ENCODE results near the gene GNAQ. TPM values are rescaled to one million over a fixed set of nuclear protein-coding genes. Genes with fewer than 3 reads are reported as not detected.
A peak's percentile ranks its signal among the peaks of the same experiment; 100 is the strongest.

Gene GNAQ
- total and polyA plus RNA-seq, 4 donors: 6.8 to 19.6 (median 12.6) TPM

DNA sequence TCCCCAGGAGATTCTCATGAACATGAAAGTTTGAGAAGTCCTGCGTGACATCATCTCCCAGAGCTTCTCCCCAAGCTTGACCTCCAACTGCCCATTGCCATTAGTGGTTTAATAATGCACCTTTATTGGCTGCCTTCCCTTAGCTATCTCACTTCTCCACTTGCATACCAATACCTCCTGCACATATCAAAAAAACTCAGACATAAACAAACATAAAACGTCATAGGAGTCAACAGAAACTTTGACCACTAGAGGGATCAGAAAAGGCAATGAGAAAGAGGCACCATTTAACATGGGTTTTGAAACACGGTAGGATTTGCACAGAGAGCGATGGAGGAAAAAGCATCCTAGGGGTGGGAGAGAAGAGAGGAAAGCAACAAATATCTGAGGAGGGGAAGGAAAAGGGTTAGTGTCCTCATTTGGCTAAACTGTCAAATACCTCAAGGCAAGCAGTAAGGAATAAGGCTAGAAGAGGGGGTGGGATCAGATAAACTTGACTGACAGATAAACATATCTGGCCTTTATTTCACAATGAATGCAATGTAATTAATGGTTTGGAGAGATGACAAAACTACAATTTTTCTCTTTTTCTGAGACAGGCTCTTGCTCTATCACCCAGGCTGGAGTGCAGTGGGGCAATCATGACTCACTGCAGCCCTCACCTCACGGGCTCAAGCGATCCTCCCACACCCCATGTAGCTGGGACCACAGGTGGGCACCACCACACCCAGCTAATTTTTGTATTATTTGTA is 27.0 kb downstream of the GNAQ start:
- peaks cover 7 to 53% (median 36%) of the 10 kb centered on the region in 4 donors for H3K4me1 ChIP-seq (ENCODE audit: control insufficient read depth in 4 of 4, insufficient read depth in 4 of 4, low read length in 3 of 4)
- WGBS: 36% methylated on average over 6 of the region's 6 CpGs
- TF ChIP-seq JUND (IDR thresholded peaks at IDR 0.05) (peak in 1 of 2 donors; percentile 76), HNF4A (conservative IDR thresholded peaks at IDR 0.05) (peak; percentile 86 to 89), TAF1 (conservative IDR thresholded peaks at IDR 0.05) (no peak), FOXA2 (IDR thresholded peaks at IDR 0.05) (peak; percentile 85), GABPA (IDR thresholded peaks at IDR 0.05 in 1 of 2, conservative IDR thresholded peaks at IDR 0.05 in 1 of 2) (peak in 1 of 2 donors; percentile 13), YY1 (IDR thresholded peaks at IDR 0.05) (peak; percentile 93), SP1 (IDR thresholded peaks at IDR 0.05) (peak; percentile 92), RXRA (IDR thresholded peaks at IDR 0.05) (peak; percentile 81 to 84), HNF4G (IDR thresholded peaks at IDR 0.05) (peak; percentile 61), NR2F2 (IDR thresholded peaks at IDR 0.05) (peak; percentile 50), FOXA1 (IDR thresholded peaks at IDR 0.05) (peak; percentile 56), RAD21 (IDR thresholded peaks at IDR 0.05) (peak; percentile 66 to 84), EGR1 (IDR thresholded peaks at IDR 0.05; ENCODE audit: low read depth in 2 of 2) (no peak)
- TF ChIP-seq, protein P1, sequence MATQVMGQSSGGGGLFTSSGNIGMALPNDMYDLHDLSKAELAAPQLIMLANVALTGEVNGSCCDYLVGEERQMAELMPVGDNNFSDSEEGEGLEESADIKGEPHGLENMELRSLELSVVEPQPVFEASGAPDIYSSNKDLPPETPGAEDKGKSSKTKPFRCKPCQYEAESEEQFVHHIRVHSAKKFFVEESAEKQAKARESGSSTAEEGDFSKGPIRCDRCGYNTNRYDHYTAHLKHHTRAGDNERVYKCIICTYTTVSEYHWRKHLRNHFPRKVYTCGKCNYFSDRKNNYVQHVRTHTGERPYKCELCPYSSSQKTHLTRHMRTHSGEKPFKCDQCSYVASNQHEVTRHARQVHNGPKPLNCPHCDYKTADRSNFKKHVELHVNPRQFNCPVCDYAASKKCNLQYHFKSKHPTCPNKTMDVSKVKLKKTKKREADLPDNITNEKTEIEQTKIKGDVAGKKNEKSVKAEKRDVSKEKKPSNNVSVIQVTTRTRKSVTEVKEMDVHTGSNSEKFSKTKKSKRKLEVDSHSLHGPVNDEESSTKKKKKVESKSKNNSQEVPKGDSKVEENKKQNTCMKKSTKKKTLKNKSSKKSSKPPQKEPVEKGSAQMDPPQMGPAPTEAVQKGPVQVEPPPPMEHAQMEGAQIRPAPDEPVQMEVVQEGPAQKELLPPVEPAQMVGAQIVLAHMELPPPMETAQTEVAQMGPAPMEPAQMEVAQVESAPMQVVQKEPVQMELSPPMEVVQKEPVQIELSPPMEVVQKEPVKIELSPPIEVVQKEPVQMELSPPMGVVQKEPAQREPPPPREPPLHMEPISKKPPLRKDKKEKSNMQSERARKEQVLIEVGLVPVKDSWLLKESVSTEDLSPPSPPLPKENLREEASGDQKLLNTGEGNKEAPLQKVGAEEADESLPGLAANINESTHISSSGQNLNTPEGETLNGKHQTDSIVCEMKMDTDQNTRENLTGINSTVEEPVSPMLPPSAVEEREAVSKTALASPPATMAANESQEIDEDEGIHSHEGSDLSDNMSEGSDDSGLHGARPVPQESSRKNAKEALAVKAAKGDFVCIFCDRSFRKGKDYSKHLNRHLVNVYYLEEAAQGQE (IDR thresholded peaks at IDR 0.05): peak; percentile 71
- TF ChIP-seq, protein P2, sequence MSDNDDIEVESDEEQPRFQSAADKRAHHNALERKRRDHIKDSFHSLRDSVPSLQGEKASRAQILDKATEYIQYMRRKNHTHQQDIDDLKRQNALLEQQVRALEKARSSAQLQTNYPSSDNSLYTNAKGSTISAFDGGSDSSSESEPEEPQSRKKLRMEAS (IDR thresholded peaks at IDR 0.05): peak; percentile 79
- TF ChIP-seq, protein P3, sequence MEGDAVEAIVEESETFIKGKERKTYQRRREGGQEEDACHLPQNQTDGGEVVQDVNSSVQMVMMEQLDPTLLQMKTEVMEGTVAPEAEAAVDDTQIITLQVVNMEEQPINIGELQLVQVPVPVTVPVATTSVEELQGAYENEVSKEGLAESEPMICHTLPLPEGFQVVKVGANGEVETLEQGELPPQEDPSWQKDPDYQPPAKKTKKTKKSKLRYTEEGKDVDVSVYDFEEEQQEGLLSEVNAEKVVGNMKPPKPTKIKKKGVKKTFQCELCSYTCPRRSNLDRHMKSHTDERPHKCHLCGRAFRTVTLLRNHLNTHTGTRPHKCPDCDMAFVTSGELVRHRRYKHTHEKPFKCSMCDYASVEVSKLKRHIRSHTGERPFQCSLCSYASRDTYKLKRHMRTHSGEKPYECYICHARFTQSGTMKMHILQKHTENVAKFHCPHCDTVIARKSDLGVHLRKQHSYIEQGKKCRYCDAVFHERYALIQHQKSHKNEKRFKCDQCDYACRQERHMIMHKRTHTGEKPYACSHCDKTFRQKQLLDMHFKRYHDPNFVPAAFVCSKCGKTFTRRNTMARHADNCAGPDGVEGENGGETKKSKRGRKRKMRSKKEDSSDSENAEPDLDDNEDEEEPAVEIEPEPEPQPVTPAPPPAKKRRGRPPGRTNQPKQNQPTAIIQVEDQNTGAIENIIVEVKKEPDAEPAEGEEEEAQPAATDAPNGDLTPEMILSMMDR (IDR thresholded peaks at IDR 0.05; ENCODE audit: low read depth, low read length, missing input control): peak; percentile 53
- TF ChIP-seq, protein P4, sequence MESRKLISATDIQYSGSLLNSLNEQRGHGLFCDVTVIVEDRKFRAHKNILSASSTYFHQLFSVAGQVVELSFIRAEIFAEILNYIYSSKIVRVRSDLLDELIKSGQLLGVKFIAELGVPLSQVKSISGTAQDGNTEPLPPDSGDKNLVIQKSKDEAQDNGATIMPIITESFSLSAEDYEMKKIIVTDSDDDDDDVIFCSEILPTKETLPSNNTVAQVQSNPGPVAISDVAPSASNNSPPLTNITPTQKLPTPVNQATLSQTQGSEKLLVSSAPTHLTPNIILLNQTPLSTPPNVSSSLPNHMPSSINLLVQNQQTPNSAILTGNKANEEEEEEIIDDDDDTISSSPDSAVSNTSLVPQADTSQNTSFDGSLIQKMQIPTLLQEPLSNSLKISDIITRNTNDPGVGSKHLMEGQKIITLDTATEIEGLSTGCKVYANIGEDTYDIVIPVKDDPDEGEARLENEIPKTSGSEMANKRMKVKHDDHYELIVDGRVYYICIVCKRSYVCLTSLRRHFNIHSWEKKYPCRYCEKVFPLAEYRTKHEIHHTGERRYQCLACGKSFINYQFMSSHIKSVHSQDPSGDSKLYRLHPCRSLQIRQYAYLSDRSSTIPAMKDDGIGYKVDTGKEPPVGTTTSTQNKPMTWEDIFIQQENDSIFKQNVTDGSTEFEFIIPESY (IDR thresholded peaks at IDR 0.05): peak; percentile 14
- TF ChIP-seq, protein P5, sequence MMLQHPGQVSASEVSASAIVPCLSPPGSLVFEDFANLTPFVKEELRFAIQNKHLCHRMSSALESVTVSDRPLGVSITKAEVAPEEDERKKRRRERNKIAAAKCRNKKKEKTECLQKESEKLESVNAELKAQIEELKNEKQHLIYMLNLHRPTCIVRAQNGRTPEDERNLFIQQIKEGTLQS (IDR thresholded peaks at IDR 0.05): peak; percentile 68
- no peak for DNase-seq (ENCODE audit: low spot score)
- no peak overlapping the region for H3K4me3 ChIP-seq (ENCODE audit: low read depth in 1 of 3, low read length in 3 of 3)
- H3K36me3 ChIP-seq (ENCODE audit: control insufficient read depth in 4 of 4, insufficient read depth in 3 of 4, low read depth in 1 of 4, low read length in 3 of 4): no peaks in the 10 kb centered on the region
- no peak overlapping the region for H3K9ac ChIP-seq (ENCODE audit: low read depth in 1 of 2, low read length in 2 of 2)
- H3K27ac ChIP-seq (ENCODE audit: low read depth in 1 of 2, low read length in 2 of 2): peak overlapping the region; percentile 56 to 80
- no peaks in the 10 kb centered on the region for H3K27me3 ChIP-seq (ENCODE audit: control insufficient read depth in 4 of 4, insufficient read depth in 4 of 4, low read length in 3 of 4)
- H3K9me3 ChIP-seq (ENCODE audit: control insufficient read depth in 4 of 4, low read length in 3 of 4): no peaks in the 10 kb centered on the region
